ENCODE results near the gene MACROD1. TPM values are rescaled to one million over a fixed set of nuclear protein-coding genes. Genes with fewer than 3 reads are reported as not detected.

Gene MACROD1
- total and polyA plus RNA-seq, 10 of the 15 experiments (the other 5 are each of a cell fraction or from before 2014, with no cell fraction given), result 1.2 to 22.7 (median 11.3) TPM; not detected in 1

- TF ChIP-seq, protein P1, sequence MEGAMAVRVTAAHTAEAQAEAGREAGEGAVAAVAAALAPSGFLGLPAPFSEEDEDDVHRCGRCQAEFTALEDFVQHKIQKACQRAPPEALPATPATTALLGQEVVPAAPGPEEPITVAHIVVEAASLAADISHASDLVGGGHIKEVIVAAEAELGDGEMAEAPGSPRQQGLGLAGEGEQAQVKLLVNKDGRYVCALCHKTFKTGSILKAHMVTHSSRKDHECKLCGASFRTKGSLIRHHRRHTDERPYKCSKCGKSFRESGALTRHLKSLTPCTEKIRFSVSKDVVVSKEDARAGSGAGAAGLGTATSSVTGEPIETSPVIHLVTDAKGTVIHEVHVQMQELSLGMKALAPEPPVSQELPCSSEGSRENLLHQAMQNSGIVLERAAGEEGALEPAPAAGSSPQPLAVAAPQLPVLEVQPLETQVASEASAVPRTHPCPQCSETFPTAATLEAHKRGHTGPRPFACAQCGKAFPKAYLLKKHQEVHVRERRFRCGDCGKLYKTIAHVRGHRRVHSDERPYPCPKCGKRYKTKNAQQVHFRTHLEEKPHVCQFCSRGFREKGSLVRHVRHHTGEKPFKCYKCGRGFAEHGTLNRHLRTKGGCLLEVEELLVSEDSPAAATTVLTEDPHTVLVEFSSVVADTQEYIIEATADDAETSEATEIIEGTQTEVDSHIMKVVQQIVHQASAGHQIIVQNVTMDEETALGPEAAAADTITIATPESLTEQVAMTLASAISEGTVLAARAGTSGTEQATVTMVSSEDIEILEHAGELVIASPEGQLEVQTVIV (IDR thresholded peaks at IDR 0.05; ENCODE audit: borderline replicate concordance, partially characterized antibody), result peak; percentile 74
- TF ChIP-seq HDGF (IDR thresholded peaks at IDR 0.05) (no peak), ASH2L (IDR thresholded peaks at IDR 0.05; ENCODE audit: borderline replicate concordance, low read depth) (no peak), YBX1 (IDR thresholded peaks at IDR 0.05) (no peak), PAX5 (IDR thresholded peaks at IDR 0.05; ENCODE audit: borderline replicate concordance, low read depth, low read length) (peak; percentile 46; the same call in 1 of the 2 replicates), HCFC1 (IDR thresholded peaks at IDR 0.05; ENCODE audit: low read length) (peak; percentile 43; the same call in 1 of the 2 replicates), PKNOX1 (IDR thresholded peaks at IDR 0.05) (peak; percentile 98), MAX (IDR thresholded peaks at IDR 0.05; ENCODE audit: low read depth, low read length) (no peak), EP300 (IDR thresholded peaks at IDR 0.05; ENCODE audit: borderline replicate concordance in 1 of 2, control insufficient read depth in 1 of 2, low read depth in 2 of 2, low read length in 2 of 2) (no peak), DPF2 (IDR thresholded peaks at IDR 0.05) (peak; percentile 59), BRCA1 (IDR thresholded peaks at IDR 0.05; ENCODE audit: low read depth, low read length) (0 out of 2 replicates have a peak, but pooled peaks have one; percentile 25), IRF3 (IDR thresholded peaks at IDR 0.05) (0 out of 2 replicates have a peak, but pooled peaks have one; percentile 28), SUZ12 (IDR thresholded peaks at IDR 0.05; ENCODE audit: unreplicated experiment) (no peak), CHD1 (IDR thresholded peaks at IDR 0.05; ENCODE audit: low read depth, low read length) (no peak), CBFB (IDR thresholded peaks at IDR 0.05; ENCODE audit: low read depth) (peak; percentile 73; the same call in 1 of the 2 replicates), NRF1 (conservative IDR thresholded peaks at IDR 0.05; ENCODE audit: low read depth, low read length) (0 out of 2 replicates have a peak, but pooled peaks have one; percentile 14), YY1 (IDR thresholded peaks at IDR 0.05; ENCODE audit: low read depth, low read length) (peak; percentile 98), NR2C2 (IDR thresholded peaks at IDR 0.05; ENCODE audit: borderline replicate concordance, control insufficient read depth, insufficient read length, low read depth) (no peak), BMI1 (IDR thresholded peaks at IDR 0.05; ENCODE audit: borderline replicate concordance) (no peak), RBBP5 (conservative IDR thresholded peaks at IDR 0.05) (no peak), SREBF1 (IDR thresholded peaks at IDR 0.05; ENCODE audit: low read length) (no peak), SMAD5 (IDR thresholded peaks at IDR 0.05; ENCODE audit: low read depth) (peak; percentile 83; the same call in 1 of the 2 replicates), ZNF384 (IDR thresholded peaks at IDR 0.05; ENCODE audit: borderline replicate concordance, low read depth, low read length) (no peak)
- TF ChIP-seq, protein P2, sequence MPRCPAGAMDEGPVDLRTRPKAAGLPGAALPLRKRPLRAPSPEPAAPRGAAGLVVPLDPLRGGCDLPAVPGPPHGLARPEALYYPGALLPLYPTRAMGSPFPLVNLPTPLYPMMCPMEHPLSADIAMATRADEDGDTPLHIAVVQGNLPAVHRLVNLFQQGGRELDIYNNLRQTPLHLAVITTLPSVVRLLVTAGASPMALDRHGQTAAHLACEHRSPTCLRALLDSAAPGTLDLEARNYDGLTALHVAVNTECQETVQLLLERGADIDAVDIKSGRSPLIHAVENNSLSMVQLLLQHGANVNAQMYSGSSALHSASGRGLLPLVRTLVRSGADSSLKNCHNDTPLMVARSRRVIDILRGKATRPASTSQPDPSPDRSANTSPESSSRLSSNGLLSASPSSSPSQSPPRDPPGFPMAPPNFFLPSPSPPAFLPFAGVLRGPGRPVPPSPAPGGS (IDR thresholded peaks at IDR 0.05; ENCODE audit: borderline replicate concordance, insufficient read depth, low read depth, low read length, poor library complexity, severe bottlenecking), result no peak
These were observed 191.4 kb downstream of the MACROD1 start, which contains the start of gene COX8A (continued) for GRCh38 chr11:63974259-63975143.

All from GM12878 (cell line).